Esophagus (tissue), 2 donors: ENCODE measurements around the gene DMAC1. TPM values are rescaled to one million over a fixed set of nuclear protein-coding genes. Genes with fewer than 3 reads are reported as not detected.

Source experiments
- H3K27ac ChIP-seq, 2 donors: one replicate each; pipeline ENCODE4 v1.5.1; 2013; ENCODE audit warnings: low read depth in 2 of 2, mild to moderate bottlenecking in 2 of 2, inconsistent platforms in 1 of 2, low read length in 1 of 2, moderate library complexity in 1 of 2
- H3K27me3 ChIP-seq, 2 donors: one replicate each; pipeline ENCODE4 v1.6.1; 2013; ENCODE audit warnings: low read length in 2 of 2, control low read depth in 1 of 2, mild to moderate bottlenecking in 1 of 2; ENCODE audit not compliant: insufficient read depth in 2 of 2, control insufficient read depth in 1 of 2
- H3K36me3 ChIP-seq, 2 donors: one replicate each; pipeline ENCODE4 v1.6.1; 2013; ENCODE audit warnings: low read length in 1 of 2; ENCODE audit not compliant: control insufficient read depth in 2 of 2, insufficient read depth in 2 of 2
- H3K4me1 ChIP-seq, 2 donors: one replicate each; pipeline ENCODE4 v1.6.1; 2013; ENCODE audit warnings: low read length in 1 of 2; ENCODE audit not compliant: control insufficient read depth in 2 of 2, insufficient read depth in 2 of 2
- H3K4me3 ChIP-seq, 2 donors: one replicate each; pipeline ENCODE4 v1.5.1; 2013; ENCODE audit warnings: low read length in 2 of 2, mild to moderate bottlenecking in 2 of 2, low read depth in 1 of 2, moderate library complexity in 1 of 2
- H3K9me3 ChIP-seq, 2 donors: one replicate each; pipeline ENCODE4 v1.6.1; 2013; ENCODE audit warnings: mild to moderate bottlenecking in 2 of 2, low read depth in 1 of 2, low read length in 1 of 2, moderate library complexity in 1 of 2; ENCODE audit not compliant: control insufficient read depth in 2 of 2, insufficient read depth in 1 of 2
- WGBS, 2 donors: extraction: QIAGEN DNeasy Blood & Tissue Kit; methylation state at CpG; one replicate each; pipeline ENCODE4 v1.1.7; 2013; 5-methylcytosine and 5-hydroxymethylcytosine counted together
- polyA plus RNA-seq, 2 donors: library from polyadenylated mRNA; stranded (reverse); fragments of 200-250 nt; gene quantifications; one replicate each; pipeline ENCODE4 v1.2.3, GENCODE V29; 2013
- donor health status: healthy with polysubstance abuse.
- donor health status: Bipolar disorder and iron deficiency.

DMAC1 gene
- polyA plus RNA-seq: 10 to 100 TPM in 1 of 2 donors, 1 to 10 TPM in 1; 6.9 to 11.7 TPM

DNA sequence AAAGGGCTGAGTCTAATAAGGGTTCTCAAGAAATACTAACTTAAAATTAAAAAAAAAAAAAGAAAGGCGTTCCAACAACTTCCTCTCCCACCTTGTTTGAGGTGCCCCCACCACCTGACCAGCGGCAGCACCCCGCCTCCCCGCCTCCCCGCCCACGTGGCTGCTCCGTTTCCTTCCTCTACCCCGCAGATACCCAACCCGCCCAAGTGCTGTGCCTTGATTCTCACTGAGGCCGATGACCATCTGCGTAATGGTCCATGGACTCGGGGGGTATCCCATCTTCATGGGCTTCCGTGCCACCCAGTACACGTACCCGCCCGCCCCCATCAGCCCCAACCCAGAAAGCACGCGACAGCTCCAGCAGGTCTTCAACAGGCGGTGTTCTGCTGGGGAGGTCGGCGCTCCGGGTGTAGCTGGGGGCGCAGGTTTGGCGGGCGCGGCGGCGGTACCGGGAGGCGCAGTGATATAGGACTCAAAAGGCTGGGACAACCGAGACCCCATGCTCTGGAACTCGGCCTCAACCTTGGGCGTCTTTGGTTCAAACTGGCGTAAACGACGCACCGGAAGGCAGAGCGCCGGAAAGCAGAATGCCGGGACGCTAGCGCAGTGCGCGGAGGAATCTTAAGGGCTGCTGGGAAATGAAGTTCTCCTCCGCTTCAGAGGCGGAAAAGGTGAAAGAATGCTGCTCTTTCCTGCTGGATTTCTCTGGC lies at the start of gene DMAC1:
Gene DMAC1, minus strand, starts transcription at position 545 of the 710 bp plus-strand sequence. Its CDS starts 44 bp downstream, at position 501.
- peaks cover 0 to 3% of the 10 kb centered on the region in 2 donors for H3K36me3 ChIP-seq
- no peaks in the 10 kb centered on the region for H3K4me1 ChIP-seq
- 0% methylated on average over 46 of the region's 46 CpGs for WGBS, 2 donors
- no peaks in the 10 kb centered on the region for H3K9me3 ChIP-seq
- H3K27ac ChIP-seq: peak within 1 kb of the TSS; percentile 57 to 87
- H3K4me3 ChIP-seq: peak within 1 kb of the TSS; percentile 64 to 97
- H3K27me3 ChIP-seq: no peaks in the 10 kb centered on the region

DNA sequence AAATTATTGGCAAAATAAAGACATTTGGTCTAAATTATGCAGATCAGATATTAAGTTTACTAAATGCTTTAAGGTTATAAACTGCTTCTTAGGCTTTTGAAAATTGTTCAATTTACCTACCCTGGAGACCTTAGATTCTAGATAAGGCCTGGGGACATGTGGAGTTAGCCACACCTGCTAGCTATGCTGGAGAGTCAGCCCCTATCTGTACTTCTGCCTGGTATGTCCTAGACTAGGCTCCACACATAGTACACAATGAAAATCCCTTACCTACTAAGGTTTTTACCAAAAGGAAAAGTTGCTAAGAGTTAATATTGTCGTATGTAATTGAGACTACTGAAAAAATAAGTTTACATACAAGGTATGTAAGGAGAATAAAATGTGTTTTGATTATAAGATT lies 49.8 kb upstream of the DMAC1 start:
- H3K4me1 ChIP-seq: no peaks in the 10 kb centered on the region
- H3K27ac ChIP-seq: no peak overlapping the region
- H3K27me3 ChIP-seq: no peaks in the 10 kb centered on the region
- 78 to 84% methylated on average over 1 of the region's 1 CpG for WGBS, 2 donors
- H3K36me3 ChIP-seq: no peaks in the 10 kb centered on the region
- H3K9me3 ChIP-seq: no peaks in the 10 kb centered on the region
- no peak overlapping the region for H3K4me3 ChIP-seq

DNA sequence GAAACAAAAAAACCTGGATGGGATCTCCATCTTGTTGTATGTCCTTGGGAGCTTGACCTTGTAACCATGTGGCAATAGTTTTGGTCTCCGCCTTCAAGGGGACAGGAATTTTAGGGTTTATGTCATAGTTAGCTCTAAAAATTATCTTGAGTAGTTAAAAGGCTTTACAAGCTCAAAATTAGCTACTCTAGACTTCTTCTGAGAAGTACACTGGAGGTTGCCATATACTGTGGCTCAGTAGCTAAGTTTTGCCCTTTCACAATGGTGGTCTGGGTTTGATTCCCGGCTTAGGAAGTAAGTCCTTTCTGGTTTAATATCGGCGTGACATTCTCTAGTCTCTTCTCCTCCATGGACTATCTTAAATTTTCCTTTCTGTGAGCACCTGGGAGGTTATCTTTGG lies 48.9 kb upstream of the DMAC1 start:
- 93 to 95% methylated on average over 4 of the region's 4 CpGs for WGBS, 2 donors
- H3K36me3 ChIP-seq: no peaks in the 10 kb centered on the region
- H3K27me3 ChIP-seq: no peaks in the 10 kb centered on the region
- no peaks in the 10 kb centered on the region for H3K9me3 ChIP-seq
- H3K27ac ChIP-seq: no peak overlapping the region
- H3K4me1 ChIP-seq: no peaks in the 10 kb centered on the region
- no peak overlapping the region for H3K4me3 ChIP-seq

DNA sequence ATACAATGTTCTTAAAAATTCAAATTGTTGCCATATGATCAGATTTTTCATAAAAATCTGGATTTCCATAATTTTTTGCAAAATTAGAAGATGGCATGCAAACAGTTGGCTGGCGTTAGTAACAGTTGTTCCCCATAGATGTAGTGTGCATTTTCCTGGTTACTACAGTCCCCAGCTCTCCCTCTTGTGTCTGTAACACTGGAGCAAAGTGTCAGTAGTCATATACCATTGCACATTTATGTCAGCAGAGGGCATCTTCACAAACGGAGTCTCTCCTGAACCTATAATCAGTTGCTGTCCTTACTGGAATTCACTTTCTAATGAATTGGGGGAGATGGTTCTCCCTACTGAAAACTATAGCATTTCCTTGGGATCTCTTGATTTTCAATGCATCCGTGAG lies 44.7 kb upstream of the DMAC1 start:
- Histone ChIP-seq H3K36me3 (no peaks in the 10 kb centered on the region), H3K4me1 (no peaks in the 10 kb centered on the region), H3K27ac (no peak overlapping the region), H3K27me3 (no peaks in the 10 kb centered on the region), H3K9me3 (no peaks in the 10 kb centered on the region), H3K4me3 (no peak overlapping the region)
- WGBS, 2 donors: 52 to 57% methylated on average over 3 of the region's 3 CpGs

DNA sequence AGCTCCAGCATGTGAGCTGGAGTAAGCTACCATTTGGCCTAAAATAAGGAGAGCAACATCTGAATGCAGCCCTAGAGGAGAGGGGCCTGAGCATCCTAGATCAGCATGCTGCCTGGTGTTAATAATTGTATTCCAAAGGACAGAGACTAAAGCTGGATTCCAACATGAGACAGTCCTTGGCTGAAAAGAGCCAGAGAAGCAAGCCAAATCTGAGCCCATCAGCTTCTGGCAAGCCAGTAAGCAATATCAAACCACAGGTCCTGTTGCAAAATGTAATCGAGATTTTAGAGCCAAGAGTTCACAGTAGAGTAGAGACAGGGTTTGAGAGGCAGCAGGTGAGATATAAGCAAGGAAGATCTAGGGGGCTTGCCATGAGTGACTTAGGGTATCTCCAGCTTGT lies 42.3 kb upstream of the DMAC1 start:
- H3K4me1 ChIP-seq: no peaks in the 10 kb centered on the region
- no peak overlapping the region for H3K4me3 ChIP-seq
- no peak overlapping the region for H3K27ac ChIP-seq
- no peaks in the 10 kb centered on the region for H3K27me3 ChIP-seq
- no peaks in the 10 kb centered on the region for H3K36me3 ChIP-seq
- 77 to 88% methylated on average over 1 of the region's 1 CpG for WGBS, 2 donors
- no peaks in the 10 kb centered on the region for H3K9me3 ChIP-seq

DNA sequence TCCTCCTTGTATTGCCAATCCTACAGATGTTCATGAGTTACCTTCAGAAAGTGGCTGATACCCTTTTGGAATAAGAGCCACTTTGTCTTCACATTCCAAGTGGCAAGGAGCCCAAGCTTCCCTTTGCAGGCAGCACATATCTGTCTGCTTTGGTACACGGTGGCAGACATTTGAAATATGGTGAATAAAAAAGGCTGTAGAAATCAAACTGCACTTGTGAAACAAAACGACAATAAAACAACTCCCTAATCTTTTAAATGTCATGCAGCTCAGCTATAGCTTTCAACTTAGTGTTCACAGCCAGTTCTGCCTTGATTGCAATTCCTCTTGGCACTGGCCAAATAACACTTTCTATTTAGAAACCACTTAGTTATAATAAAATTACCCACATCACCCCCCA lies 35.0 kb upstream of the DMAC1 start:
- Histone ChIP-seq H3K27ac (no peak overlapping the region), H3K36me3 (no peaks in the 10 kb centered on the region), H3K4me3 (no peak overlapping the region), H3K4me1 (no peaks in the 10 kb centered on the region), H3K9me3 (no peaks in the 10 kb centered on the region), H3K27me3 (no peaks in the 10 kb centered on the region)
- 32 to 47% methylated on average over 2 of the region's 2 CpGs for WGBS, 2 donors

- Histone ChIP-seq H3K36me3 (no peaks in the 10 kb centered on the region), H3K4me1 (no peaks in the 10 kb centered on the region), H3K9me3 (no peaks in the 10 kb centered on the region), H3K4me3 (no peak overlapping the region), H3K27ac (no peak overlapping the region), H3K27me3 (no peaks in the 10 kb centered on the region)
- 70 to 71% methylated on average over 1 of the region's 1 CpG for WGBS, 2 donors
Measured at GRCh38 chr9:7828334-7828733, 28.8 kb upstream of the DMAC1 start.

GRCh38 chr9:7827792-7828191 lies 28.2 kb upstream of the DMAC1 start:
- H3K4me1 ChIP-seq: no peaks in the 10 kb centered on the region
- no peaks in the 10 kb centered on the region for H3K9me3 ChIP-seq
- no peaks in the 10 kb centered on the region for H3K27me3 ChIP-seq
- H3K4me3 ChIP-seq: no peak overlapping the region
- no peaks in the 10 kb centered on the region for H3K36me3 ChIP-seq
- WGBS, 2 donors: 91 to 93% methylated on average over 3 of the region's 3 CpGs
- no peak overlapping the region for H3K27ac ChIP-seq

DNA sequence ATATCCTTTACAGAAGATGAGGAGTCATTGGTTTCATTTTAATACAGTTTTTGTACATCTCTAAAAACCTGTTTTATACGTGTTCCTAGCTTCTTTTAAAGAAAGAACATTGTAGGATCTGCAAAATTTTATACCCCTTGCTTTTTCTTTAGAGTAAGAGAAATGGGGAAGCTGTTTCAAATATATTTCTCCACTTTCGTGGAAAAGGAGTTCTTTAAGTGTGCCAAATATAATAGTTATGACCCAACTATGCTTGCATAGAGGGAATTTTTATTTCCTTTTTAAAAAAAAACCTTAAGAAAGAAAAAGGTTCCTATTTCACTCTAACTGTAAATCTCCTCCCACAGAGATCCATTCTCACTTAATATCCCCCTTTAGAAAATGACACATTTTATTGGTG lies 27.5 kb upstream of the DMAC1 start:
- WGBS, 2 donors: 78 to 79% methylated on average over 2 of the region's 2 CpGs
- Histone ChIP-seq H3K4me3 (no peak overlapping the region), H3K36me3 (no peaks in the 10 kb centered on the region), H3K9me3 (no peaks in the 10 kb centered on the region), H3K4me1 (no peaks in the 10 kb centered on the region), H3K27ac (no peak overlapping the region), H3K27me3 (no peaks in the 10 kb centered on the region)

- Histone ChIP-seq H3K4me1 (no peaks in the 10 kb centered on the region), H3K4me3 (no peak overlapping the region), H3K27me3 (no peaks in the 10 kb centered on the region), H3K9me3 (no peaks in the 10 kb centered on the region), H3K27ac (no peak overlapping the region), H3K36me3 (no peaks in the 10 kb centered on the region)
- WGBS, 2 donors: 80 to 86% methylated on average over 5 of the region's 5 CpGs
Measured at GRCh38 chr9:7823651-7824050, 24.1 kb upstream of the DMAC1 start.
